GM19468 (cell line): Measurements from ENCODE around the gene CFAP119.

ENCODE experiments used
- ATAC-seq: cut with Tn5 transposase; IDR thresholded peaks from one replicate; pipeline ENCODE4 v1.9.1; 2021; ENCODE audit warnings: mild to moderate bottlenecking, moderate library complexity, moderate number of reproducible peaks; ENCODE audit not compliant: unreplicated experiment; ENCODE audit errors: extremely low read depth

CFAP119 gene

GRCh38 chr16:30782486-30783279, 20.8 kb upstream of the CFAP119 start:
- ATAC-seq: no peak

GRCh38 chr16:30780549-30780948, 18.7 kb upstream of the CFAP119 start:
- ATAC-seq: no peak

- no peak for ATAC-seq
Observed at GRCh38 chr16:30780021-30780420, 18.2 kb upstream of the CFAP119 start.

GRCh38 chr16:30779596-30779995, 17.7 kb upstream of the CFAP119 start:
- no peak for ATAC-seq

GRCh38 chr16:30778549-30779244, 16.8 kb upstream of the CFAP119 start:
- no peak for ATAC-seq

GRCh38 chr16:30777591-30778297, 15.9 kb upstream of the CFAP119 start:
- ATAC-seq: no peak

- peak; percentile 34 for ATAC-seq
Observed at GRCh38 chr16:30775392-30776188, 13.7 kb upstream of the CFAP119 start.

- ATAC-seq: no peak
Observed at GRCh38 chr16:30775131-30775391, 13.2 kb upstream of the CFAP119 start.

- ATAC-seq: no peak
Observed at GRCh38 chr16:30774367-30775130, 12.7 kb upstream of the CFAP119 start.

- no peak for ATAC-seq
Observed at GRCh38 chr16:30773826-30774225, 12.0 kb upstream of the CFAP119 start.

GRCh38 chr16:30771726-30772125, 9.9 kb upstream of the CFAP119 start:
- ATAC-seq: no peak

GRCh38 chr16:30769379-30770089, 7.7 kb upstream of the CFAP119 start:
- ATAC-seq: no peak

- no peak for ATAC-seq
Observed at GRCh38 chr16:30768583-30769181, 6.8 kb upstream of the CFAP119 start.

GRCh38 chr16:30767767-30768465, 6.1 kb upstream of the CFAP119 start:
- ATAC-seq: no peak

GRCh38 chr16:30766933-30767284, 5.0 kb upstream of the CFAP119 start:
- no peak for ATAC-seq

- no peak for ATAC-seq
Observed at GRCh38 chr16:30766206-30766932, 4.5 kb upstream of the CFAP119 start.

GRCh38 chr16:30764816-30765465, 3.1 kb upstream of the CFAP119 start:
- no peak for ATAC-seq
